Measurements from ENCODE around the gene MLEC. TPM values are rescaled to one million over a fixed set of nuclear protein-coding genes. Genes with fewer than 3 reads are reported as not detected.
A peak's percentile ranks its signal among the peaks of the same experiment; 100 is the strongest.

Gene MLEC
- total RNA-seq, 2 experiments from 2014 or later: 80.5 to 94.4 TPM

DNA sequence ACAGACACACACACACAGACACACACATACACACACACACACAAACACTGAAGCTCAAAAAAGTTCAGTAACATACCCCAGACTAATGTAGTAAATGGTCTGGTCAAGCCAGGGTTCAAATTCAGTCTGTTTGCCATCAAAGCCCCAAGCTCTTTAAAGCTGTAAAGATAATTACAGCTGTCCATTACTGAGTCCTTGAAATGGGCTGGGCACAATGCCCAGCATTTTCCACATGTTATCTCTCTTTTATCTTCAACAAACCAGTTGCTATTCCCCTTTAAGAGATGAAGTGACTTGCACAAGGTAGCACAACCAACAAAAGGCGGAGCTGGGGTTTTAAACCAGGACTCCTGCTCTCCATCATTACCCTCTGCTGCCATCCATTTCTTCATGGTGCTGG, 15.7 kb downstream of the MLEC start:
- CTCF ChIA-PET: interaction anchor here (1.3 kb wide), 1 partner anchor 270 kb away, joined by 3 read pairs; no protein-coding TSS in a partner anchor
- Mint-ChIP-seq H3K4me3 (no peak overlapping the region), H3K27ac (no peak overlapping the region), H3K4me1 (no peaks in the 10 kb centered on the region), H3K36me3 (ENCODE audit: low read depth) (peaks cover 29% of the 10 kb centered on the region), H3K9me3 (no peaks in the 10 kb centered on the region), H3K27me3 (no peaks in the 10 kb centered on the region)
- no peak for DNase-seq
- POLR2A ChIA-PET: no interaction called here

DNA sequence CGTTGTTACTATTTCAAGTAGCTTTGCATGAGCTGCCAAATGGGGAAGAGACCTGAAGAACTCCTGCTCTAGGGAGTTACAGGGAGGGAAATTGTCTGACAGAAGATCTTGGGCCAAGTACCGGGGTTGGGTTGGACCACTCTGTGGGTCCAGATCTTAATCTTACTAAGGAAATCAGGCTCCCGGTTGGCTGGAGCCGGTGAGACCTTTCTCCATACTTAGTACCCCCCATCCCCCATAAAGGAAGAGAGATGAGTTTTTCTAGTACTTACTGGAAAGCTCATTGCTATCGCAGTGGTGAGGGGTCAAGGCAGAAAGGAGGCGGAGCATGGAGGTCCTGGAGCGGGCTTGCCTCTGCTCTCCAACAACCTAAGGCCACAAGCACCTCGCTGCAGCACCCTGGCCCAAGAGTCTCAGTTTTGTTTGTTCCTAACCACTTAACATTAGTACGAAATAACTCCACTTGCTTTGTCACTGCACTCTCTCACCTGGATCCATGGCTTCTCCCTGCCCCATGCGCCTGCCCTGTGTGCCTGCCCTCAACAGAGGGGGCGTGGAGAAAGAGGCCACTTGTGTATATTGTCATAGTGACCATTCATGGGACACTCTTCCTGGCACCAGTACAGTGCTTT, 16.5 kb downstream of the MLEC start:
- DNase-seq: no peak
- ChIA-PET POLR2A (no interaction called here), CTCF (no interaction called here)
- Mint-ChIP-seq H3K27ac (no peak overlapping the region), H3K4me1 (no peaks in the 10 kb centered on the region), H3K27me3 (no peaks in the 10 kb centered on the region), H3K36me3 (ENCODE audit: low read depth) (peaks cover 25% of the 10 kb centered on the region), H3K9me3 (no peaks in the 10 kb centered on the region), H3K4me3 (no peak overlapping the region)

DNA sequence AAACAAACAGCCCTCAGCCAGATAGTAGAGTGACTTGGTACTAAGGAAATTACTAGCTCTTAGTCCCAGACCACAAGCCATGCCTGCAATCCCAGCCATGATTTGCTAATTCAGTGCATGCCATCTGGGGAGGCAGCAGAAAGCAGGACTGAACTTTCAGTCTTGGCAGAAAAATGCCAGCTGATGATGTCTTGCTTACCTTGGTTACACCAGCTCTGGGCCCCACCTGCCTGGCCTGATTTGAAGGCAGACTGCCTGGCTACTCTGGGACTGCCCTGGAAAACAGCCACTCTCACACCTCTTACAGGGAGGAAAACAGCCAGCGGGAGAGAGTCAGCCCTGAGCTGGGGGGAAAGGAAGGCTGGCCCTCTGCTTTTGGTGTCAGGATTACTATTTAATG, 18.7 kb downstream of the MLEC start:
- Mint-ChIP-seq H3K27me3 (no peaks in the 10 kb centered on the region), H3K9me3 (no peaks in the 10 kb centered on the region), H3K4me1 (peaks cover 7% of the 10 kb centered on the region), H3K36me3 (ENCODE audit: low read depth) (peaks cover 13% of the 10 kb centered on the region), H3K27ac (no peak overlapping the region), H3K4me3 (no peak overlapping the region)
- POLR2A ChIA-PET: no interaction called here
- DNase-seq: no peak
- CTCF ChIA-PET: interaction anchor here (0.8 to 1.3 kb wide), 4 partner anchors 15 to 56 kb away, joined by 3 read pairs; no protein-coding TSS in a partner anchor

DNA sequence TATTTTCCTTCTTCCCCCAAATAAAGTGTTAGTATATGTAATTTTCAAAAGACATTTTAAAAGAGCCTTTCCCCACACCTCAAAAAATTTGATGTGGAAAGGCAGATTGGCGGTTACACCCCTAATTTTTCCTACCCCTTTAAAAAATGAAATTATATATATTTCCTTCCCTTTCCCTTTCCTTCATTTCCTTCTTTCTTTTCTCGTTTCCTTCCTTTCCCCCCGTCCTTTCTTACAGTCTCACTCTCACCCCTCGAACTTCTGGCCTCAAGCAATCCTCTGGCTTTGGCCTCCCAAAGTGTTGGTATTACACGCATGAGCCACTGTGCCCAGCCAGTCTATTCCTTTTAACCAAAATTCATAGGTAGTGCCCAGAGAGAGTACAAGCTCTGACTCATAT, 19.1 kb downstream of the MLEC start:
- CTCF ChIA-PET: interaction anchor here (0.6 to 0.9 kb wide), 6 partner anchors 15 to 858 kb away, joined by 3 to 5 read pairs (median 3); no protein-coding TSS in a partner anchor
- Mint-ChIP-seq H3K9me3 (no peaks in the 10 kb centered on the region), H3K36me3 (ENCODE audit: low read depth) (peaks cover 9% of the 10 kb centered on the region), H3K4me3 (no peak overlapping the region), H3K27me3 (no peaks in the 10 kb centered on the region), H3K27ac (no peak overlapping the region), H3K4me1 (peaks cover 7% of the 10 kb centered on the region)
- DNase-seq: no peak
- POLR2A ChIA-PET: no interaction called here

DNA sequence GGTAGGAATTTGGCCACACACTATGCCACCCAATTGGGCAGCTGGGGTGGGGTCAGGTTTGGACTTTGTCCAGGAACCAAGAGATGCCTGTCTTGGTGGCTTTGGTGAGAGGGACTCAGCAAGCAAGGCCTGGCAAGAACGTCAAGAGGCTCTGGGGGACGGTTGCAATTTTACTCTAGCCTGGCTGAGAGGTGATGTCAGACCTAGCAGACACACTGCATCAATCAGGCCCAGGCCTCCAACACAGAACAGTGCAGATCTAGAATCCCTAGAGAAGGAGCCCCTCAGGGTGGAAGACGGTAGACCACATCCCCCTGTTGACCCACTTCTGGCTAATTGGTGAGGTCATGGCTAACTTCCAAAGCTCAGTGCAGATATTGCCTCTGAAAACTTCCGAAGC, 21.7 kb downstream of the MLEC start:
- DNase-seq: no peak
- no peak overlapping the region for H3K27ac Mint-ChIP-seq

DNA sequence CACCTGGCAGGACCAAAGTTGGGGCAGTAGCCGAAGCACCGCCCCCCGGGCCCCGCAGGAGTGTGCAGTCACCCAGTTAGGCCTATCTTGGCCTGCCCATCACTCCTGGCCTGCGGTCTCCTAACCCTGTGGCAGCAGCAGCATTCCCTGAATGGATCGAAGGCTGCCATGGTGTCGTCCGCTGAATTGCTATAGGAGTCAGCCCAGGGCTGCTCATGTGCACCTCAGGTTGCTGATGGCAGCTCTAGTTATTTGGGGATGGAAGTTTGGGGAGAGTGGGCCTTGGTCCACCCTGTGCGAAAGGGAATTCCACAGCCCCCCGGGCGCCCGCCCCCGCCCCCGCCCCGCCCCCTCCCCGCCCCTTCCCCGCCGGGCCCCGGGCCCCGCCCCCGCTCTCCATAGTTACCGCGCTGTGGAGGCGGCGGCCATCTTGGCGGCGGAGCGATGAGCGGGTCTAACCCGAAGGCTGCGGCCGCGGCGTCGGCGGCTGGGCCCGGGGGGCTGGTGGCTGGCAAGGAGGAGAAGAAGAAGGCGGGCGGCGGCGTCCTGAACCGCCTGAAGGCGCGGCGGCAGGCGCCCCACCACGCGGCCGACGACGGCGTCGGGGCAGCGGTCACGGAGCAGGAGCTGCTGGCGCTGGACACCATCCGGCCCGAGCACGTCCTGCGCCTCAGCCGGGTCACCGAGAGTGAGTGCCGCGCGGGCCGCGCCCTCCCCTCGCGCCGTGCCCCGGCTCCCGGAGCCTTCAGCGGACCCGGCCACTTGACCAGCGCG, 23.3 kb downstream of the MLEC start, which contains the start of gene UNC119B:
Gene UNC119B (plus strand): TSS at position 428 of the 774 bp plus-strand sequence. CDS start 17 bp downstream, at position 445.
- no peaks in the 10 kb centered on the region for H3K9me3 Mint-ChIP-seq
- H3K27ac Mint-ChIP-seq: peak within 1 kb of the TSS; percentile 83
- no peaks in the 10 kb centered on the region for H3K27me3 Mint-ChIP-seq
- POLR2A ChIA-PET: no interaction called here
- CTCF ChIA-PET: interaction anchor here (0.9 to 2.4 kb wide), 8 partner anchors 10 to 63 kb away, joined by 3 to 7 read pairs (median 3); no protein-coding TSS in a partner anchor
- H3K36me3 Mint-ChIP-seq (ENCODE audit: low read depth): peaks cover 13% of the 10 kb centered on the region
- H3K4me1 Mint-ChIP-seq: peaks cover 36% of the 10 kb centered on the region
- H3K4me3 Mint-ChIP-seq: peak within 1 kb of the TSS; percentile 84
- peak; percentile 74 for DNase-seq

More for the DNA sequence above, 21.7 kb downstream of the MLEC start:
- Mint-ChIP-seq H3K27me3 (no peaks in the 10 kb centered on the region), H3K4me1 (peaks cover 30% of the 10 kb centered on the region), H3K9me3 (no peaks in the 10 kb centered on the region), H3K4me3 (no peak overlapping the region), H3K36me3 (ENCODE audit: low read depth) (peaks cover 3% of the 10 kb centered on the region)
- CTCF ChIA-PET: interaction anchor here (1.0 to 2.0 kb wide), 4 partner anchors 8 to 126 kb away, joined by 3 to 4 read pairs (median 4); no protein-coding TSS in a partner anchor
- POLR2A ChIA-PET: no interaction called here

DNA sequence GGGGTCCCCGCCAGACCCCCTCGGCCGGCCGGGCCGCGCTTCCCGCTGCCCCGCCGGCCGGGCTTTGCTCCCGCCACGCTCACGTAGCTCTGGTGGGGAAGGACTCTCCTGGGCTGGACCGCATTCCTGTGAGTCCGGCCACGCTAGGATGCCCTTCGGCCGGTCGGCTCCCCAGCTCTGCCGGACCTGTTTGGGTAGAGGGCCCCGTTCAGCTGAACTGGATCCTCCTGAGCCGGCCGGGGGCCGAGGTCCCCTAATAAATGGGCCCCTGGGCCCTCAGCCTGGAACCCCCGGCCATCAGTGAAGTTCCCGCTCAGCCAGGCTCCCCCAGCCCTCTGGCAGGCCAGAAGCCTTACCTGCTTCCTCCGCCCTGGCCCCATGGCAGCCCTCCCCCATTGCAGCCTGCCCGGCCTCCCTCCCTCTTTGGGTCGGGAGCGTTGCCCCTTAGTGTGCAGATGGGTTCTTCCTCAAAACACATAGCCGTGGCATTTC, 23.9 kb downstream of the MLEC start:
- POLR2A ChIA-PET: no interaction called here
- H3K27ac Mint-ChIP-seq: peak overlapping the region; percentile 83

DNA sequence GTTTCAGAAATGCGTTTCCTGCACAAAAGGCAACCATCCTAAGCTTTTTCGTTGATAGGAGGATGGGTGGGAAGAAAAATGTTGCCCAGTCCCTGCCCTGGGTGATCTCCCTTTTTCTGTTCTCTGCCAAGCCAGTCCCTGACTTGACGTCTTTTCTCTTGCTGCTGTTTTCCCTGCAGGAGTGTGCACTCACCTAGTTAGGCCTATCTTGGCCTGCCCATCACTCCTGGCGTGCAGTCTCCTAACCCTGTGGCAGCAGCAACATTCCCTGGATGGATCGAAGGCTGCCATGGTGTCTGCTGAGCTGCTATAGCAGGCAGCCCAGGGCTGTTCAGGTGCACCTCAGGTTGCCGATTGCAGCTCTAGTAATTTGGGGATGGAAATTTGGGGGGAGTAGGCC, 24.5 kb downstream of the MLEC start:
- no peak for DNase-seq
- H3K4me1 Mint-ChIP-seq: peaks cover 38% of the 10 kb centered on the region
- POLR2A ChIA-PET: no interaction called here
- peaks cover 15% of the 10 kb centered on the region for H3K36me3 Mint-ChIP-seq (ENCODE audit: low read depth)
- no peaks in the 10 kb centered on the region for H3K27me3 Mint-ChIP-seq
- H3K27ac Mint-ChIP-seq: peak overlapping the region; percentile 83
- CTCF ChIA-PET: interaction anchor here (0.9 to 2.4 kb wide), 5 partner anchors 17 to 261 kb away, joined by 4 to 8 read pairs (median 6); no protein-coding TSS in a partner anchor
- H3K9me3 Mint-ChIP-seq: no peaks in the 10 kb centered on the region
- H3K4me3 Mint-ChIP-seq: peak overlapping the region; percentile 84

More for the DNA sequence above, 23.9 kb downstream of the MLEC start:
- CTCF ChIA-PET: interaction anchor here (0.9 to 2.4 kb wide), 7 partner anchors 10 to 261 kb away, joined by 3 to 8 read pairs (median 4); no protein-coding TSS in a partner anchor
- peak; percentile 23 for DNase-seq
- Mint-ChIP-seq H3K27me3 (no peaks in the 10 kb centered on the region), H3K36me3 (ENCODE audit: low read depth) (peaks cover 13% of the 10 kb centered on the region), H3K9me3 (no peaks in the 10 kb centered on the region), H3K4me1 (peaks cover 36% of the 10 kb centered on the region), H3K4me3 (peak overlapping the region; percentile 84)

DNA sequence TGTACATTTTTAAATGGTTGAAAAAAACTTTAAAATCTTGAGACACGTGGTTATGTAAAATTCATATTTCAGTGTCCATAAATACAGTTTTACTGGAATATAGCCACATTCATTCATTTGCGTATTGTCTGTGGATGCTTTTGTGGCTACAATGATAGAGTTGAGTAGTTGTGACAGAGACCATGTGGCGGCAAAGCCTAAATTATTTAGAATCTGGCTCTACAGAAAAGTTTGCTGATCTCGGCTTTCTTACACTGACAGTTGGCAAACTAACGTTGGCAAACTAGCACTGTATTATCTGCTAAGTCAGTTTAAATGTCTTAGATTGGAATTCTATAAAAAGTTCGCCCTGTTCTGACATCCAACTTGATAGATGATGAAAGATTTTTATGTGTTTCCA, 25.7 kb downstream of the MLEC start:
- no peaks in the 10 kb centered on the region for H3K27me3 Mint-ChIP-seq
- H3K4me1 Mint-ChIP-seq: peaks cover 39% of the 10 kb centered on the region
- DNase-seq: no peak
- no peak overlapping the region for H3K27ac Mint-ChIP-seq
- ChIA-PET CTCF (interaction anchor here (1.4 to 1.6 kb wide), 2 partner anchors 63 to 66 kb away, joined by 6 to 8 read pairs; no protein-coding TSS in a partner anchor), POLR2A (no interaction called here)
- H3K9me3 Mint-ChIP-seq: no peaks in the 10 kb centered on the region
- H3K4me3 Mint-ChIP-seq: no peak overlapping the region
- H3K36me3 Mint-ChIP-seq (ENCODE audit: low read depth): peaks cover 22% of the 10 kb centered on the region

DNA sequence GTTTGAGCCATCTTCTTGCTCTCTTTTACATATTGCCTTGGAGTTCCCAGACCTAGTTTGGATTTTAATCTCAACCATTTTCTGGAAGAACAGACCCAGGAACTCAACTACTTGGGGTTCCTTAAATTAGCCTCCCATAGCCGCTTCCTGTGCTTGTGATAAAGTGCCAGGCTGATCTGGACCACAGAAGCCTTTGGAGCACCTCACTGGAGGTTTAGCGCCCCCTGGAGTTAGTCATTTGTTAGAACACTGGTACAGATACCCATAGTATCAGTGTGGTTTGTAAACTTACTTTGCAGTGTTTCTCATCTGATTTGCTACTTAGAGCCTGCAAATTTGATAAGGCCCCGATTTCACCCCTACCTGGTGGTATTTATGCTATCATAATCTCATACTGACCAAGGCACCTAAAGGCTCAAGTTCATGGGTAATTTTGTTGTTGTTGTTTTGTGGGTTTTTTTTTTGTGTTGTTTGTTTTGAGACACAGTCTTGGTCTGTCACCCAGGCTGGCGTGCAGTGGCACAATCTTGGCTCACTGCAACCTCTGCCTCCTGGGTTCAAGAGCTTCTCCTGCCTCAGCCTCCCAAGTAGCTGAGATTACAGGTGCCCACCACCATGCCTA, 27.0 kb downstream of the MLEC start:
- H3K27ac Mint-ChIP-seq: no peak overlapping the region

DNA sequence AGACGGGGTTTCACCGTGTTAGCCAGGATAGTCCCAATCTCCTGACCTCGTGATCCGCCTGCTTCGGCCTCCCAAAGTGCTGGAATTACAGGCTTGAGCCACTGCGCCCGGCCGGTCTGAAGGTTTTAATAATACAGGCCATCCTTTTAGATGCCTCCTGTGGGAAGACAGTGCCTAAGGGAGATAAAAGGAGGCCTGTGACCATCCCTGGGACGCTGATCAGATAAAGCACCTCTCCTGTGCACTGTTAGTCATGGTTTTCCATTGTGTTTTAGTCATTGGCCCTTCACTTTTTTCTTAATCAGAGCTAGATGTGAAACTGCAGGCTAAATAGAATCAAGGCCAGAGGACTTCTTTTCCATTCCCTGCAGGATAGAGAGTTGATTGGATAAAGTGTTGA, 31.1 kb downstream of the MLEC start:
- CTCF ChIA-PET: interaction anchor here (1.3 to 1.4 kb wide), 2 partner anchors 59 to 69 kb away, joined by 3 to 5 read pairs; no protein-coding TSS in a partner anchor
- peaks cover 58% of the 10 kb centered on the region for H3K36me3 Mint-ChIP-seq (ENCODE audit: low read depth)
- H3K27ac Mint-ChIP-seq: peak overlapping the region; percentile 76
- H3K4me3 Mint-ChIP-seq: no peak overlapping the region
- no peaks in the 10 kb centered on the region for H3K27me3 Mint-ChIP-seq
- H3K4me1 Mint-ChIP-seq: peaks cover 36% of the 10 kb centered on the region
- POLR2A ChIA-PET: no interaction called here
- H3K9me3 Mint-ChIP-seq: no peaks in the 10 kb centered on the region
- DNase-seq: no peak

More for the DNA sequence above, 27.0 kb downstream of the MLEC start:
- Mint-ChIP-seq H3K9me3 (no peaks in the 10 kb centered on the region), H3K27me3 (no peaks in the 10 kb centered on the region), H3K4me3 (no peak overlapping the region), H3K4me1 (peaks cover 49% of the 10 kb centered on the region), H3K36me3 (ENCODE audit: low read depth) (peaks cover 30% of the 10 kb centered on the region)
- peak; percentile 89 for DNase-seq
- CTCF ChIA-PET: interaction anchor here (0.9 to 1.2 kb wide), 3 partner anchors 16 to 67 kb away, joined by 3 to 4 read pairs (median 3); no protein-coding TSS in a partner anchor
- POLR2A ChIA-PET: no interaction called here

DNA sequence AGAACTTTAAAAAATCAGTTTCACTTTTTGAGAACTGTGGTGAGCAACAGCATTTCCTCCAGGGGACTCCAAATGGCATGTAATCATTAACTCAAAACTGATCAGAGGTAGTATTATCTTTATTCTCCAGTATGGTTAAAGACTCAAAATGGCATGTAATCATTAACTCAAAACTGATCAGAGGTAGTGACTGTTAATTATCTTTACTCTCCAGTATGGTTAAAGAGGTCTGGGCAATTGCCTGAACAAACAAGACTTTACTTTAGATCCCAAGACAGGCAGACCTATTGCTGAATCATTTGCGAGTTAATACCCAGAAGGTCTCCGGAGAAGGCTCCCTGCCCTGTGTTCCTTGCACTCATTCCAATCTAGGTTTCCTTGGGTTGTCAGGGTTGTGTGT, 32.1 kb downstream of the MLEC start:
- Mint-ChIP-seq H3K36me3 (ENCODE audit: low read depth) (peaks cover 55% of the 10 kb centered on the region), H3K4me1 (peaks cover 28% of the 10 kb centered on the region), H3K27me3 (no peaks in the 10 kb centered on the region), H3K9me3 (no peaks in the 10 kb centered on the region), H3K4me3 (no peak overlapping the region), H3K27ac (peak overlapping the region; percentile 76)
- no peak for DNase-seq
- ChIA-PET CTCF (interaction anchor here (1.4 kb wide), 1 partner anchor 70 kb away, joined by 3 read pairs; no protein-coding TSS in a partner anchor), POLR2A (no interaction called here)

All from activated CD4-positive, alpha-beta T cell treated with anti-CD3 and anti-CD28 coated beads, Interleukin-2, amount 10 ng/mL, durations not matched to agents 7 days and 5 days (primary cell).